SU-DHL-6 (cell line): ENCODE data around the gene AHDC1.
A peak's percentile ranks its signal among the peaks of the same experiment; 100 is the strongest.

ENCODE experiments used
- H2AFZ ChIP-seq: fragments of 200-600 bp; sonication (generic); 2 replicates; pipeline ENCODE4 v1.6.1; 2014; ENCODE audit warnings: low read depth, mild to moderate bottlenecking, moderate library complexity, mixed read lengths, antibody characterized with exemption, low read length; ENCODE audit not compliant: severe bottlenecking
- H3F3A ChIP-seq: fragments of 200-600 bp; shearing (Covaris generic); 2 replicates; pipeline ENCODE4 v1.6.0; 2016; ENCODE audit warnings: antibody characterized with exemption, mild to moderate bottlenecking; ENCODE audit not compliant: insufficient read depth
- H3K27ac ChIP-seq: fragments of 200-600 bp; sonication (generic); 2 replicates; pipeline ENCODE4 v1.5.1; 2016; ENCODE audit warnings: low read depth, mild to moderate bottlenecking, low read length, moderate library complexity, mixed read lengths
- H3K27me3 ChIP-seq: fragments of 200-600 bp; sonication (generic), shearing (Covaris generic); 2 replicates; pipeline ENCODE4 v1.6.0; 2014; ENCODE audit warnings: mild to moderate bottlenecking, low read length
- H3K36me3 ChIP-seq: fragments of 200-600 bp; sonication (generic); 2 replicates; pipeline ENCODE4 v1.6.1; 2014; ENCODE audit warnings: mild to moderate bottlenecking, low read length, mixed read lengths
- H3K4me2 ChIP-seq: fragments of 300-600, 200-600 bp; shearing (Covaris generic), sonication (generic); 2 replicates; pipeline ENCODE4 v1.6.0; 2014; ENCODE audit warnings: low read length, low read depth, mild to moderate bottlenecking; ENCODE audit not compliant: poor library complexity, severe bottlenecking
- H3K4me3 ChIP-seq: fragments of 200-600 bp; sonication (generic); 2 replicates; pipeline ENCODE4 v1.5.1; 2014; ENCODE audit warnings: antibody characterized with exemption, low read length, mild to moderate bottlenecking, mixed read lengths; ENCODE audit not compliant: insufficient read depth, poor library complexity, severe bottlenecking
- H3K79me2 ChIP-seq: fragments of 200-600 bp; sonication (generic); 2 replicates; pipeline ENCODE4 v1.6.1; 2014; ENCODE audit warnings: mild to moderate bottlenecking, low read length, moderate library complexity; ENCODE audit not compliant: insufficient read depth
- H3K9ac ChIP-seq: fragments of 200-600 bp; sonication (generic); 2 replicates; pipeline ENCODE4 v1.7.0; 2014; ENCODE audit warnings: mild to moderate bottlenecking, low read length
- H3K9me2 ChIP-seq: fragments of 200-600 bp; sonication (generic); replicated peaks from 2 replicates; pipeline ENCODE4 v1.6.1; 2014; ENCODE audit warnings: low read length; ENCODE audit not compliant: insufficient read depth
- H3K9me3 ChIP-seq: fragments of 200-600 bp; sonication (generic); 2 replicates; pipeline ENCODE4 v1.6.1; 2014; ENCODE audit warnings: low read length, mixed read lengths; ENCODE audit not compliant: insufficient read depth
- H4K20me1 ChIP-seq: fragments of 200-600 bp; sonication (generic); 2 replicates; pipeline ENCODE4 v1.6.1; 2014; ENCODE audit warnings: low read depth, mild to moderate bottlenecking, antibody characterized with exemption, low read length, moderate library complexity, mixed read lengths
- EZH2phosphoT487 ChIP-seq: fragments of 200-600 bp; sonication (generic), shearing (Covaris generic); conservative IDR thresholded peaks from 2 replicates; pipeline ENCODE4 v1.6.1; 2018; ENCODE audit warnings: mild to moderate bottlenecking, antibody characterized with exemption, low read length, moderate library complexity, mixed read lengths
- TF ChIP-seq, protein P1 (sequence below): fragments of 200-600 bp; sonication (generic); IDR thresholded peaks from one replicate; pipeline ENCODE4 v1.5.1; 2017; ENCODE audit warnings: antibody characterized with exemption, mild to moderate bottlenecking, low read length, moderate library complexity; ENCODE audit not compliant: insufficient read depth, poor library complexity, severe bottlenecking

The AHDC1 gene, protein sequence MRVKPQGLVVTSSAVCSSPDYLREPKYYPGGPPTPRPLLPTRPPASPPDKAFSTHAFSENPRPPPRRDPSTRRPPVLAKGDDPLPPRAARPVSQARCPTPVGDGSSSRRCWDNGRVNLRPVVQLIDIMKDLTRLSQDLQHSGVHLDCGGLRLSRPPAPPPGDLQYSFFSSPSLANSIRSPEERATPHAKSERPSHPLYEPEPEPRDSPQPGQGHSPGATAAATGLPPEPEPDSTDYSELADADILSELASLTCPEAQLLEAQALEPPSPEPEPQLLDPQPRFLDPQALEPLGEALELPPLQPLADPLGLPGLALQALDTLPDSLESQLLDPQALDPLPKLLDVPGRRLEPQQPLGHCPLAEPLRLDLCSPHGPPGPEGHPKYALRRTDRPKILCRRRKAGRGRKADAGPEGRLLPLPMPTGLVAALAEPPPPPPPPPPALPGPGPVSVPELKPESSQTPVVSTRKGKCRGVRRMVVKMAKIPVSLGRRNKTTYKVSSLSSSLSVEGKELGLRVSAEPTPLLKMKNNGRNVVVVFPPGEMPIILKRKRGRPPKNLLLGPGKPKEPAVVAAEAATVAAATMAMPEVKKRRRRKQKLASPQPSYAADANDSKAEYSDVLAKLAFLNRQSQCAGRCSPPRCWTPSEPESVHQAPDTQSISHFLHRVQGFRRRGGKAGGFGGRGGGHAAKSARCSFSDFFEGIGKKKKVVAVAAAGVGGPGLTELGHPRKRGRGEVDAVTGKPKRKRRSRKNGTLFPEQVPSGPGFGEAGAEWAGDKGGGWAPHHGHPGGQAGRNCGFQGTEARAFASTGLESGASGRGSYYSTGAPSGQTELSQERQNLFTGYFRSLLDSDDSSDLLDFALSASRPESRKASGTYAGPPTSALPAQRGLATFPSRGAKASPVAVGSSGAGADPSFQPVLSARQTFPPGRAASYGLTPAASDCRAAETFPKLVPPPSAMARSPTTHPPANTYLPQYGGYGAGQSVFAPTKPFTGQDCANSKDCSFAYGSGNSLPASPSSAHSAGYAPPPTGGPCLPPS (N-terminal part only)

DNA sequence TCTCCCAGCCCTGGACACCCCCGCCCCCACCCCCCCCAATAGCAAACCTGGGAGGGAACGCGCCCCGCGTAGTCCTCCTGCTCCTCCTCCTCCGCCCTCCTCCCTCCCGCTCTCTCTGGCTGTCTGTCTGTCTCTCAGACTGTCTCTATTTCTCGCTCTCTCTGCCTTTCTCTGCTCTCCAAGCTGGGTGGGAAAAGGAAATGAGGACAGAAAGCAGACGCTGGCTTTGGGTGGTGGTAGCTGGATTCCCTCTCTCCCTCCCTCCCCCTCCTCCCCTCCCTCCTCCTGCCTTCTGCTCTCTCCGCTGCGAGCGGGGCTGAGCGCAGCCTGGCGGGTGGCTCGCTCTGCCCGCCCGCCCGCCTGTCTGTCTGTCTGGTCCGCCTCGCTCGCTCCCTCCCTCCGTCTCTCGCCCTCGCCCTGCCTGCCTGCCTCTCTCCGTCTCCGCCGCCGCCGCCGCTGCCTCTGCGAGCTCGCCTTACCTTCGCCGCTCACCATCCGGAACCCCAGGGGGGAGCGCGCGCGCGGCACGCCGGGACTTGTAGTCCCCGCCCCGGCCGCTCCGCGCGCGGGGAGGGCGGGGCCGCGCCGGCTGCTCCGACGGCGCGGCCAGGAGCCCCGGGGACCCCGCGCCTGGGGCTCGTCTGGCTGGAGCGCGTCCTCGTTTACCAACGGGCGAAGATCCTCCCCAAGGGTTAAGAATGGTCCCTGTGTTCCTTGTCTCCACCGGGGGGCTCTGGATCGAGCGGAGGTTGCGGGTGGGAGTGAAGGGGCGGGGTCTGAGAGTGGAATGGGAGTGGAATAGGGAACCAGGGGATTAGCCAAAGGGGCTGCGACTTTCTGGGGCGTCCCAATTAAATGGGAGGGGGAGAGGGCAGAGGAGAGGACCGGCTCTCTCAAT is at the start of gene AHDC1:
AHDC1 (minus strand) TSS at position 464 of the 898 bp plus-strand sequence. CDS start 52,029 bp downstream, outside the sequence.
- Histone ChIP-seq H3K9ac (peak within 1 kb of the TSS; percentile 68), H3K27ac (peak within 1 kb of the TSS; percentile 56), H3K27me3 (no peaks in the 10 kb centered on the region), H3K4me3 (peak within 1 kb of the TSS; percentile 71), H3K4me2 (peak within 1 kb of the TSS; percentile 75), H3K9me3 (no peaks in the 10 kb centered on the region), H3K36me3 (no peaks in the 10 kb centered on the region), H3K79me2 (peaks cover 14% of the 10 kb centered on the region; the same call in 1 of the 2 replicates), H4K20me1 (no peaks in the 10 kb centered on the region), H3F3A (no peaks in the 10 kb centered on the region), H2AFZ (peak within 1 kb of the TSS; percentile 88), H3K9me2 (no peaks in the 10 kb centered on the region)
- TF ChIP-seq, protein P1, sequence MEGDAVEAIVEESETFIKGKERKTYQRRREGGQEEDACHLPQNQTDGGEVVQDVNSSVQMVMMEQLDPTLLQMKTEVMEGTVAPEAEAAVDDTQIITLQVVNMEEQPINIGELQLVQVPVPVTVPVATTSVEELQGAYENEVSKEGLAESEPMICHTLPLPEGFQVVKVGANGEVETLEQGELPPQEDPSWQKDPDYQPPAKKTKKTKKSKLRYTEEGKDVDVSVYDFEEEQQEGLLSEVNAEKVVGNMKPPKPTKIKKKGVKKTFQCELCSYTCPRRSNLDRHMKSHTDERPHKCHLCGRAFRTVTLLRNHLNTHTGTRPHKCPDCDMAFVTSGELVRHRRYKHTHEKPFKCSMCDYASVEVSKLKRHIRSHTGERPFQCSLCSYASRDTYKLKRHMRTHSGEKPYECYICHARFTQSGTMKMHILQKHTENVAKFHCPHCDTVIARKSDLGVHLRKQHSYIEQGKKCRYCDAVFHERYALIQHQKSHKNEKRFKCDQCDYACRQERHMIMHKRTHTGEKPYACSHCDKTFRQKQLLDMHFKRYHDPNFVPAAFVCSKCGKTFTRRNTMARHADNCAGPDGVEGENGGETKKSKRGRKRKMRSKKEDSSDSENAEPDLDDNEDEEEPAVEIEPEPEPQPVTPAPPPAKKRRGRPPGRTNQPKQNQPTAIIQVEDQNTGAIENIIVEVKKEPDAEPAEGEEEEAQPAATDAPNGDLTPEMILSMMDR = no peak
- TF ChIP-seq EZH2phosphoT487 = no peak

DNA sequence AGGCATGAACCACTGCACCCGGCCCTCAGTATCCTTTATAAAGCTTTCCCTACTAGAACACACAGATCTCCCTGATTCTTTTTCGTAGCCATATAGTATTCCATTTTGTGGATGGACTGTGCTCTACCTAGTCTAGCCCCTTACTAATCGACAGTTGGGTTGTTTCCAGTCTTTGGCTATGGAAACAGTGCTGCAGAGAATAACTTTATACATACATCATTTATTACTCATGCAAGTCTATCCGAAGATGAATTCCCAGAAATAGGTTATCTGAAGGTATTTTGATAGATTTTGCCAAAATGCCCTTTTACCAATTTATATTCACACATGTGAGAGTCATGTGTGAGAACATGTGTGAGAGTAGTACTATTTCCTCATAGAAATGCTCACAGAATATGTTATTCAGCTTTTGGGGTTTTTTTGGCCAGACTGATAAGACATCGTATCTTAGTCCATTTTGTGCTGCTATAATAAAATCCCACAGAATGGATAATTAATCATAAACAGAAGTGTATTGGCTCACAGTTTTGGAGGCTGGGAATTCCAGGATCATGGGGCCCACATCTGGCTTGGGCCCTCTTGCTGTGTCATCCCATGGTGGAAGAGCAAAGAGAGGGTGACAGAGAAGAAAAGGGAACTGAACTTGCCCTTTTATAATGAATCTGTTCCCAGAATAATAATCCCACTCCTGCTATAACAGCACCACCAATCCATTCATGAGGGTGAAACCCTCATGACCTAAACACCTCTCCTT is 48.3 kb upstream of the AHDC1 start:
- no peak overlapping the region for H3K4me3 ChIP-seq
- H3K79me2 ChIP-seq = no peaks in the 10 kb centered on the region

More for the DNA sequence above, 48.3 kb upstream of the AHDC1 start:
- TF ChIP-seq, protein P1 = no peak
- TF ChIP-seq EZH2phosphoT487 = no peak
- H3K27me3 ChIP-seq = no peaks in the 10 kb centered on the region
- no peak overlapping the region for H3K9ac ChIP-seq
- no peaks in the 10 kb centered on the region for H4K20me1 ChIP-seq
- H3K36me3 ChIP-seq = no peaks in the 10 kb centered on the region
- no peak overlapping the region for H2AFZ ChIP-seq
- H3K9me3 ChIP-seq = no peaks in the 10 kb centered on the region
- H3K4me2 ChIP-seq = no peak overlapping the region
- H3K9me2 ChIP-seq = no peaks in the 10 kb centered on the region
- no peaks in the 10 kb centered on the region for H3F3A ChIP-seq
- H3K27ac ChIP-seq = no peak overlapping the region
